Bronchial epithelial cell (primary cell): ENCODE measurements around the gene NR1H3. TPM values are rescaled to one million over a fixed set of nuclear protein-coding genes. Genes with fewer than 3 reads are reported as not detected.

ENCODE experiments used
- DNase-seq: peaks from one replicate; pipeline ENCODE4 v3.0.0-alpha.2; 2010; ENCODE audit warnings: low read depth
- FAIRE-seq: peaks from 2 replicates; lab custom pipeline; 2011; peaks lifted over from hg19 to GRCh38; lab: Jason Lieb, UNC
- H3K27me3 ChIP-seq: 2 replicates; pipeline ENCODE4 v1.5.1; 2011; ENCODE audit warnings: low read length; ENCODE audit not compliant: control insufficient read depth, insufficient read depth
- H3K36me3 ChIP-seq: 2 replicates; pipeline ENCODE4 v1.5.1; 2011; ENCODE audit warnings: low read length; ENCODE audit not compliant: control insufficient read depth, insufficient read depth
- H3K4me3 ChIP-seq: 2 replicates; pipeline ENCODE4 v1.5.1; 2011; ENCODE audit warnings: mild to moderate bottlenecking, low read depth, low read length, control low read depth
- CTCF ChIP-seq: IDR thresholded peaks from 2 replicates; pipeline ENCODE4 v1.5.1; 2011; ENCODE audit warnings: mild to moderate bottlenecking, moderate library complexity, low read length, control low read depth, inconsistent platforms; ENCODE audit not compliant: insufficient read depth, severe bottlenecking
- total RNA-seq: library from RNA; depleted of rRNA; stranded (reverse); fragments of >200 nt; gene quantifications from 2 replicates; pipeline ENCODE4 v1.2.1, GENCODE V29; 2014

NR1H3 gene
- total RNA-seq, 1 donor from 2014 or later: 9.5 TPM

GRCh38 chr11:47271961-47272661 lies 14.3 kb downstream of the NR1H3 start:
- no peak overlapping the region for H3K4me3 ChIP-seq
- DNase-seq: no peak
- TF ChIP-seq CTCF: no peak
- peaks cover 15% of the 10 kb centered on the region for H3K36me3 ChIP-seq
- no peaks in the 10 kb centered on the region for H3K27me3 ChIP-seq
- no peak for FAIRE-seq

GRCh38 chr11:47272706-47273105 lies 14.9 kb downstream of the NR1H3 start:
- no peak overlapping the region for H3K4me3 ChIP-seq
- FAIRE-seq (no peak), DNase-seq (no peak)
- peaks cover 16% of the 10 kb centered on the region for H3K36me3 ChIP-seq
- no peak for TF ChIP-seq CTCF
- H3K27me3 ChIP-seq: no peaks in the 10 kb centered on the region

GRCh38 chr11:47274495-47275235 lies 16.9 kb downstream of the NR1H3 start:
- FAIRE-seq (no peak), DNase-seq (no peak)
- no peak for TF ChIP-seq CTCF
- H3K36me3 ChIP-seq: peaks cover 19% of the 10 kb centered on the region
- H3K27me3 ChIP-seq: no peaks in the 10 kb centered on the region
- H3K4me3 ChIP-seq: no peak overlapping the region

GRCh38 chr11:47276923-47277322 lies 19.1 kb downstream of the NR1H3 start:
- TF ChIP-seq CTCF: no peak
- Histone ChIP-seq H3K4me3 (no peak overlapping the region), H3K36me3 (peaks cover 21% of the 10 kb centered on the region), H3K27me3 (no peaks in the 10 kb centered on the region)
- no peak for FAIRE-seq
- no peak for DNase-seq

- no peak for DNase-seq
- no peaks in the 10 kb centered on the region for H3K27me3 ChIP-seq
- H3K4me3 ChIP-seq: no peak overlapping the region
- no peak for TF ChIP-seq CTCF
- no peak for FAIRE-seq
- H3K36me3 ChIP-seq: peaks cover 29% of the 10 kb centered on the region
These were observed 20.3 kb downstream of the NR1H3 start for GRCh38 chr11:47278058-47278457.
